ENCODE data around the gene MPDU1. TPM values are rescaled to one million over a fixed set of nuclear protein-coding genes. Genes with fewer than 3 reads are reported as not detected.
A peak's percentile ranks its signal among the peaks of the same experiment; 100 is the strongest.

MPDU1 gene
- total RNA-seq, 1 experiment from 2014 or later, result 149 TPM

- DNase-seq (ENCODE audit: low spot score), result no peak
- Histone ChIP-seq H3K27me3 (replicated peaks; ENCODE audit: insufficient read depth, low read depth, low read length, poor library complexity) (no peaks in the 10 kb centered on the region), H3K4me1 (ENCODE audit: insufficient read depth, low read length, poor library complexity, severe bottlenecking) (peaks cover 35% of the 10 kb centered on the region), H3K36me3 (ENCODE audit: insufficient read depth, low read length, poor library complexity, severe bottlenecking) (peaks cover 80% of the 10 kb centered on the region), H3K9me3 (ENCODE audit: low read depth, low read length, poor library complexity, severe bottlenecking) (no peaks in the 10 kb centered on the region), H3K4me3 (ENCODE audit: low read depth, low read length, poor library complexity, severe bottlenecking) (peak overlapping the region; percentile 95), H3K27ac (ENCODE audit: low read depth, low read length, poor library complexity, severe bottlenecking) (peak overlapping the region; percentile 53)
- BruUV-seq (replicated peaks), result no TSS peak
- intact Hi-C loops (cut with micrococcal nuclease; ENCODE audit: unreplicated experiment), result no loop called here
- TF ChIP-seq CTCF (conservative IDR thresholded peaks at IDR 0.05; ENCODE audit: low read depth, low read length) (no peak), EZH2 (IDR thresholded peaks at IDR 0.05; ENCODE audit: borderline replicate concordance, low read depth, low read length, poor library complexity, severe bottlenecking) (no peak)
- CTCF ChIA-PET, result interaction anchor here (1.5 kb wide), 1 partner anchor 15 kb away, joined by 3 read pairs; no protein-coding TSS in a partner anchor
- POLR2A ChIA-PET (ENCODE audit: low non-redundant PET), result interaction anchor here (0.5 to 0.7 kb wide), 2 partner anchors 230 to 356 kb away, joined by 3 to 5 read pairs; partner anchors contain the start of gene TRAPPC1
Observed at GRCh38 chr17:7575481-7575883, 8.2 kb upstream of the MPDU1 start.

GRCh38 chr17:7575959-7576358, 7.7 kb upstream of the MPDU1 start:
- POLR2A ChIA-PET (ENCODE audit: low non-redundant PET), result interaction anchor here (0.5 to 0.7 kb wide), 2 partner anchors 230 to 356 kb away, joined by 3 to 5 read pairs; partner anchors contain the start of gene TRAPPC1
- intact Hi-C loops (cut with micrococcal nuclease; ENCODE audit: unreplicated experiment), result no loop called here

GRCh38 chr17:7576432-7576937, 7.2 kb upstream of the MPDU1 start:
- ChIA-PET POLR2A (ENCODE audit: low non-redundant PET) (no interaction called here), CTCF (interaction anchor here (0.9 kb wide), 1 partner anchor 16 kb away, joined by 3 read pairs; no protein-coding TSS in a partner anchor)
- Histone ChIP-seq H3K36me3 (ENCODE audit: insufficient read depth, low read length, poor library complexity, severe bottlenecking) (peaks cover 73% of the 10 kb centered on the region), H3K4me1 (ENCODE audit: insufficient read depth, low read length, poor library complexity, severe bottlenecking) (peaks cover 45% of the 10 kb centered on the region), H3K9me3 (ENCODE audit: low read depth, low read length, poor library complexity, severe bottlenecking) (no peaks in the 10 kb centered on the region), H3K27me3 (replicated peaks; ENCODE audit: insufficient read depth, low read depth, low read length, poor library complexity) (no peaks in the 10 kb centered on the region), H3K4me3 (ENCODE audit: low read depth, low read length, poor library complexity, severe bottlenecking) (no peak overlapping the region), H3K27ac (ENCODE audit: low read depth, low read length, poor library complexity, severe bottlenecking) (peak overlapping the region; percentile 53)
- intact Hi-C loops (cut with micrococcal nuclease; ENCODE audit: unreplicated experiment), result no loop called here
- BruUV-seq (replicated peaks), result no TSS peak
- DNase-seq (ENCODE audit: low spot score), result no peak
- TF ChIP-seq CTCF (conservative IDR thresholded peaks at IDR 0.05; ENCODE audit: low read depth, low read length) (no peak), EZH2 (IDR thresholded peaks at IDR 0.05; ENCODE audit: borderline replicate concordance, low read depth, low read length, poor library complexity, severe bottlenecking) (no peak)

More at GRCh38 chr17:7575959-7576358, 7.7 kb upstream of the MPDU1 start:
- H3K27ac ChIP-seq (ENCODE audit: low read depth, low read length, poor library complexity, severe bottlenecking), result peak overlapping the region; percentile 53
- no TSS peak for BruUV-seq (replicated peaks)
- TF ChIP-seq CTCF (conservative IDR thresholded peaks at IDR 0.05; ENCODE audit: low read depth, low read length), result no peak
- no peak for TF ChIP-seq EZH2 (IDR thresholded peaks at IDR 0.05; ENCODE audit: borderline replicate concordance, low read depth, low read length, poor library complexity, severe bottlenecking)
- H3K27me3 ChIP-seq (replicated peaks; ENCODE audit: insufficient read depth, low read depth, low read length, poor library complexity), result no peaks in the 10 kb centered on the region
- H3K4me3 ChIP-seq (ENCODE audit: low read depth, low read length, poor library complexity, severe bottlenecking), result no peak overlapping the region
- peaks cover 78% of the 10 kb centered on the region for H3K36me3 ChIP-seq (ENCODE audit: insufficient read depth, low read length, poor library complexity, severe bottlenecking)
- DNase-seq (ENCODE audit: low spot score), result no peak
- no peaks in the 10 kb centered on the region for H3K9me3 ChIP-seq (ENCODE audit: low read depth, low read length, poor library complexity, severe bottlenecking)
- CTCF ChIA-PET, result no interaction called here
- H3K4me1 ChIP-seq (ENCODE audit: insufficient read depth, low read length, poor library complexity, severe bottlenecking), result peaks cover 40% of the 10 kb centered on the region
